ENCODE measurements around the gene SH3BP5.

SH3BP5 gene

DNA sequence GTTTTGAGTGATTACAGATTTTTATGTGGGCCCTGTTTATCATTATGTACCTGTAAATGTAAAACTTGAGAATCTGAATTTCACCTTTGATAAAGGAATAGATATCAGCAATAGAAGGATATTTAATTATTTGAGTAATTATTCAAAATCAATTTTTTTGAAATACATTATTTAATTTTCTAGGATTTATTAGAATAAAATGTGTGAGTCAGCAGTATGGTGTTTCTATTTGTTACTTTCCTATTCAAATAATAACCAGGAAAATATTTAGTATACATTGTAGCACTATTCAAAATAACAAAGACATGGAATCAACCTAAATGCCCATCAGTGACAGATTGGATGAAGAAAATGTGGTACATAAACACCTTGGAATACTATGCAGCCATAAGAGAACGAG lies 104.2 kb downstream of the SH3BP5 start:
- no peak for DNase-seq

- no peak for DNase-seq
Observed at GRCh38 chr3:15223685-15224572, 108.5 kb downstream of the SH3BP5 start.

DNA sequence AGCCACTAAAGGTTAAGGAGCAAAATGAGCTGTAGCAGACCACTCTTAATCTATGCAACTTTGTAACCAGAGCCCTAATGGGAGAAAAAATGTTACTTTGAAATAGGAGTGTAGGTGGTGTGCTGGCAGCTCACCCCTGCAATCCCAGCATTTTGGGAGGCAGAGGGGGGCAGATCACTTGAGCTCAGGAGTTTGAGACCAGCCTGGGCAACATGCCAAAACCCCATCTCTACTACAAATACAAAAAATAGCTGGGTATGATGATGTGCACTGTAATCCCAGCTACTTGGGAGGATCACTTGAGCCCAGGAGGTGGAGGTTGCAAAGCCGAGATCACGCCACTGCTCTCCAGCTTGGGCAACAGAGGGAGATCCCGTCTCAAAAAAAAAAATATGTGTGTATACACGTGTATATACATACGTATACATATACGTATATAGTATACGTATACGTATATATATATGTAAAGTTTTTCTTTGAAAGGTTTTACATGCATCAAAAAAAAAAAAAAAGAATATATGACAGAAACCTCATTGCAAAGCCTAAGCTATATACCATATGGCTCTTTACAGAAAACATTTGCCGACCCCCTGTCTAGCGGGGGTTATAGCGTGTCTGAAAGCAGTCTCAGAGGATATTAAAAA lies 110.7 kb downstream of the SH3BP5 start:
- DNase-seq: no peak

DNA sequence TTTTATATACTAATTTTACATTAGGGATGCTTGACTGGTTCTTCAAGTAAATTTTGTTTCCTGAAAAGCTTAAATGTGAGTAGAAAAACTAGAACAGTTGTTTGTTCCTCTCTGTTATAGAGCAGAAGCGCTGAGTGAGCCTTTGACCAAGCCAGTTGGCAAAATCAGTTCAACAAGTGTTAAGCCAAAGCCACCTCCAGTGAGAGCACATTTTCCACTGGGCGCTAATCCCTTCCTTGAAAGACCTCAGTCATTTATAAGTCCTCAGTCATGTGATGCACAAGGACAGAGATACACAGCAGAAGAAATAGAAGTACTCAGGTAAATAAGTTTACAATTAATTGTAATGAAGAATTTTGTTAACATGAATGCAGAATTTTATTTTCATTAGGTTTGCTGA lies 111.7 kb downstream of the SH3BP5 start:
- DNase-seq: no peak

GRCh38 chr3:15220056-15220455 lies 112.3 kb downstream of the SH3BP5 start:
- no peak for DNase-seq

DNA sequence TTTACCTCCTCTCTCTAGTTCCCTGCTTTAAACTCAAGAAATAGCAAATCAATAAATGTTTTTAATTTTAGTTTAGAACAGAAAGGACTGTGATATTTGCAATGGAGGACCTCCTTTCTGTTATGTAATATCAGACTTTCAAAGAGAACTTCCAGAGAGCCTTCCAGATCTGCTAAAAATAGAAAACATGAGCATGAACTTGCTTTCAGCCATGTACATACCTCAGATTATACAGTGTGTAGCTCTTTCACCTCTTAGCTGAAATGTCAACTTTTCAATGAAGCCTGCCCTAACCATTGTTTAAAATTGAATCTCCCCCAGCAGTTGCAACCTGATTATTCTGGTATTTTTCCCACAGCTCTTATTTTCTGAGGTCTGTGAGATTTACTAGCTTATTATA lies 113.7 kb downstream of the SH3BP5 start:
- no peak for DNase-seq

- no peak for DNase-seq
Observed at GRCh38 chr3:15217841-15218267, 114.5 kb downstream of the SH3BP5 start.

DNA sequence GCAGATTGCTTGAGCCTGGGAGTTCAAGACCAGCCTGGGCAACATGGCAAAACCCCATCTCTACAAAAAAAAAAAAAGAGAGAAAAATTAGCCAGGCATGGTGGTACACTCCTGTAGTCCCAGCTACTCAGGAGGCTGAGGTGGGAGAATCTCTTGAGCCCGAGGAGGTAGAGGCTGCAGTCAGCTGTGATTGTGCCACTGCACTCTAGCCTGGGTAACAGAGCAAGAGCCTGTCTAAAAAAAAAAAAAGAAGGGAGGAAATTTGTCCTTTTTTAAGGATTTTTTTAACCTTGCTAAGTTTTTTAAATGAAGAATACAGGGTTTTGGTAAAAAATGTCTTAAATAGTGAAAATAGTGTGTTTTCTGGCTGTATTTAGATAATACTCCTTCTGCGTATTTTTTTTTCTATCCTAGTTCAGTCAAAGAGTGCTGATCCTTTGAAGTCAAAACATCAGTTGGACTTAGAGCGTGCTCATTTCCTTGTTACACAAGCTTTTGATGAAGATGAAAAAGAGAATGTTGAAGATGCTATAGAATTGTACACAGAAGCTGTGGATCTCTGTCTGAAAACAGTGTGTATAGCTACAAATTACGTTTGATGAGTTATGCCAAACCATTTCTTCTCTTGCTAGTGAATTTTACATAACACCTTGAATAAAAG lies 115.2 kb downstream of the SH3BP5 start:
- DNase-seq: no peak

DNA sequence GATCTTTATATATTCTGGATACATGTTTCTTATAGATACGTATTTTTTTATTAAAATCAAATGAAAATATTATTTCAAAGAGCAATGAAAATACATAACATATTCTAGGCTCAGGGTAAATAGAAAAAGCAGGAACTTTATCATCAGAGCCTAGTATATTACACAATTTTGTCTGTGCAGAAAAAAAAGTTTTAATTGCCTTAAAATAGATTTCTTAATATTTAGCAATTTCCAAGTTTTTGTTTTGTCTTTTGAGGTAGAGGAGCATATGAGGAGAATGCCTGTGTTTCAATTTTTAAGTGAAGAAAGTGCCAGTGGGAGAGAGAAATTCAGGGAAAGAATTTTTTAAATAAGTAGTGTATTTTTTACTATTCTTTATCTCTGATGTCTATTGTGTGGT lies 115.9 kb downstream of the SH3BP5 start:
- no peak for DNase-seq

GRCh38 chr3:15215996-15216395 lies 116.4 kb downstream of the SH3BP5 start:
- no peak for DNase-seq

DNA sequence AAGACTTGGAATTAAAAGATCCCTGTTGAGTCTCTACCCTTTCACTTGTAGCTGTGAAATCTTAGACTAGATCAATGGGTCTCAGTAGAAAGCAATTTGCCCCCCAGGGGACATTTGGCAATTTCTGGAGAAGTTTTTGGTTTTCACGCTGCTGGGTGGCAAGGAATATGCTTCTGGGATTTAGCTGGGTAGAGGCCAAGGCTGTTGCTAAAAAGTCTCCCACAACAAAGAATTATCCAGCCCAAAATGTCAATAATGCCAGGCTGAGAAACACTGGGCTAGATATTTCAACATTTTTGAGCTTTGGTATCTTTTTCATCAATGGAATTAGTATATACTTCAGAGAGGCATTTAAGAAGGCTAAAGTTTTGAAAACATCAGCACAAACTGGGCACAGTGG lies 117.6 kb downstream of the SH3BP5 start:
- no peak for DNase-seq

GRCh38 chr3:15211937-15212336 lies 120.4 kb downstream of the SH3BP5 start:
- DNase-seq: no peak

DNA sequence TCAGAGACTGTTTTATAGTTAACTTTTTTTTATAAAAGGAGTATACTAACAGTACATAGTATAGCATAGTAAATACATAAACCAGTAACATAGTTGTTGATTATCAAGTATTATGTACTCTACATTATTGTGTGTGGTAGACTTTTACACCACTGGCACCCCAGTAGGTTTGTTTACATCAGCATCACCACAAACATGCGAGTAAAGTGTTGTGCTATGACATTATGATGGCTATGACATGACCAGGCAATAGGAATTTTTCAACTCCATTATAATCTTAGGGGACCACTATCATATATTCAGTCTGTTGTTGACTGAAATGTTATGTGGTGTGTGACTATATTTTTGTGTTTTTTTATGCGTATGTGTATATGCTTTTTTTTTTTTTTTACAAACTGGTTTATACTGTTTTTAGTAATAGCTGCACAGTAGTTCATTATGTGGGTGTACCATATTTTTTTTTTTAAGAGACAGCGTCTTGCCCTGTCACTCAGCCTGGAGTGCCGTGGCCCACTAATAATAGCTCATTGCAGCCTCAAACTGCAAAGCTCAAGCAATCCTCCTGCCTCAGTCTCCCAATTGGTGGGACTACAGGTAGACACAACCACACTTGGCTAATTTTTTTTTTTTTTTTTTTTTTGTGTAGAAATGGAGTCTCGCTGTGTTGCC lies 124.4 kb downstream of the SH3BP5 start:
- no peak for DNase-seq

DNA sequence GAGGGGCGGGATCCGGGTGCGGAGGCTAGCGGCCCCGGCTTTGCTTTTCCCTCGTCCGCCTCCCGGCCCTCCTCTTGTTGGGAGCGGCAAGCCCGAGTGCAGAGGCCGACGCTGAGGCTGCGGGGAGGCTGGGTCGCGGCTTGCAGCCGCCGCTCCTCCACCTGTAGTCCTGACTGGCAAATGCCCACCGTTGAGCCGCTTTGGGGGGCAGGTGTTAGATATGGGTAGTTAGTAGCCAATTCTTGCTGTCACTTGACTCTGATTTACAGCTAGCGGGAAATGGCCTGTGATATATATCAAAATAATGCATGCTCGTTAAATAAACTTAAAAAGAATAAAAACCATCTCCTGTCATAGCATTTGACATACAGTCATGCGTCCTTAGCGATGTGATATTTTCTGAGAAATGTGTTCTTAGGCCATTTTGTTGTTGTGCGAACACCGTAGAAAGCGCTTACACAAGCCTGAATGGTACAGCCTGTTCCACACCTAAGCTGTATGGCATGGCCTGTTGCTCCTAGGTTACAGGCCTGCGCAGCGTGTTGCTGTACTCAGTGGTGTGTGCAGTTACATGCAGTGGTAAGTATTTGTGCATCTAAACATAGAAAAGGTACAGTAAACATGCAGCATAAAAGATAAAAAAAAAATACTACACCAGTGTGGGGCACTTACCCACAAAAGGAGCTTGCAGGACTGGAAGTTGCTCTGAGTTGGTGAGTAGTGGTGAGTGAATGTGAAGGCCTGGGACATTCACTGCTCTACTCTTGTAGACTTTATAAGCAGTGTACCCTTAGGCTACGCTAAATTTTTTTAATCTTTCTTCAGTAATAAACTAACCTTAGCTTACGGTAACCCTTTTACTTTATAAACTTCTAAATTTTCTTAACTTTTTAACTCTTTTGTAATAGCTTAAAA lies 125.5 kb downstream of the SH3BP5 start:
- DNase-seq: no peak

GRCh38 chr3:15205934-15206661 lies 126.3 kb downstream of the SH3BP5 start, which contains the start of gene CAPN7:
TSS of gene CAPN7 (plus strand) at chr3:15206246. CDS start at chr3:15206496, 250 bp downstream.
- no peak for DNase-seq

GRCh38 chr3:15205482-15205933 lies 126.9 kb downstream of the SH3BP5 start:
- no peak for DNase-seq
